SK-N-SH treated with all-trans-retinoic acid at 6 μM for 48 hours (cell line): Measurements from ENCODE around the gene CCNY.

Source experiments
- ISL1 ChIP-seq: fragments of 250-450 bp; sonication (Bioruptor Pico); IDR thresholded peaks from 2 replicates; pipeline ENCODE4 v2.1.2; 2022; ENCODE audit warnings: mild to moderate bottlenecking, moderate library complexity
- ZFP30 ChIP-seq: fragments of 450-650 bp; formaldehyde crosslinking; IDR thresholded peaks from 2 replicates; pipeline ENCODE4 v1.5.0; 2022; ENCODE audit warnings: mild to moderate bottlenecking, moderate library complexity
- TF ChIP-seq, protein P1 (sequence below): fragments of 250-450 bp; sonication (Bioruptor Pico); IDR thresholded peaks from 2 replicates; pipeline ENCODE4 v1.5.1; 2020; ENCODE audit warnings: low read depth, mild to moderate bottlenecking, moderate library complexity

DNA sequence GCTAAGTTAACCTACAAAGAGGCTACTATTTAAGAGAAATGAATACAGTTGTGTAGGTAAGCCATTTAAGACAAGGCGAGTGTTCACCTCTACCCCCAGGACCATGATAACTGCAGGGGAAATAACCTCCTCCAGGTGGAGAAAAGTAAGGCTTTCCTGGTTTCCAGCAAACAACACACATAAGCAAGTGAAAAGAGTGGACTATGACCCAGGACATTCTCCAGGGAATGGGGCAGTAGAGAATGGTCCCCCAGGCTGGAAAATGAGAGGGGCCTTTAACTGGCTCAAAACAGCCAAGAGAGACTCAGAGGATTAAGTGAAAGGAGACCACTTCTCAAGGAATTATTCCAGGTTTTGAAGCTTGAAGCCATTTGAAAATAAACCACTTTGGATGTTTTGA, 167.8 kb downstream of the CCNY start:
- TF ChIP-seq ISL1 (CRISPR knock-in tag): no peak
- TF ChIP-seq ZFP30 (CRISPR knock-in tag): no peak
- TF ChIP-seq, protein P1, sequence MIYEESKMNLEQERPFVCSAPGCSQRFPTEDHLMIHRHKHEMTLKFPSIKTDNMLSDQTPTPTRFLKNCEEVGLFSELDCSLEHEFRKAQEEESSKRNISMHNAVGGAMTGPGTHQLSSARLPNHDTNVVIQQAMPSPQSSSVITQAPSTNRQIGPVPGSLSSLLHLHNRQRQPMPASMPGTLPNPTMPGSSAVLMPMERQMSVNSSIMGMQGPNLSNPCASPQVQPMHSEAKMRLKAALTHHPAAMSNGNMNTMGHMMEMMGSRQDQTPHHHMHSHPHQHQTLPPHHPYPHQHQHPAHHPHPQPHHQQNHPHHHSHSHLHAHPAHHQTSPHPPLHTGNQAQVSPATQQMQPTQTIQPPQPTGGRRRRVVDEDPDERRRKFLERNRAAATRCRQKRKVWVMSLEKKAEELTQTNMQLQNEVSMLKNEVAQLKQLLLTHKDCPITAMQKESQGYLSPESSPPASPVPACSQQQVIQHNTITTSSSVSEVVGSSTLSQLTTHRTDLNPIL (CRISPR knock-in tag): no peak
